Skeletal muscle tissue (tissue), 4 donors: ENCODE data around the gene CAV1. TPM values are rescaled to one million over a fixed set of nuclear protein-coding genes. Genes with fewer than 3 reads are reported as not detected.
A peak's percentile ranks its signal among the peaks of the same experiment; 100 is the strongest.

Experiments used
- H3K27ac ChIP-seq: one replicate; pipeline ENCODE4 v1.7.0; 2013; ENCODE audit warnings: mild to moderate bottlenecking, low read depth, low read length, inconsistent platforms
- H3K27me3 ChIP-seq, 3 donors: one replicate each; pipeline ENCODE4 v1.7.0; 2013; ENCODE audit warnings: low read length in 3 of 3; ENCODE audit not compliant: control insufficient read depth in 3 of 3, insufficient read depth in 3 of 3
- H3K36me3 ChIP-seq, 3 donors: one replicate each; pipeline ENCODE4 v1.7.0; 2013; ENCODE audit warnings: low read length in 3 of 3; ENCODE audit not compliant: control insufficient read depth in 3 of 3, insufficient read depth in 3 of 3
- H3K4me1 ChIP-seq, 3 donors: one replicate each; pipeline ENCODE4 v1.7.0; 2013; ENCODE audit warnings: low read length in 3 of 3, mild to moderate bottlenecking in 3 of 3; ENCODE audit not compliant: control insufficient read depth in 3 of 3, insufficient read depth in 3 of 3
- H3K4me3 ChIP-seq, 3 donors: one replicate each; pipeline ENCODE4 v1.7.0; 2013; ENCODE audit warnings: low read length in 3 of 3
- H3K9ac ChIP-seq, 3 donors: one replicate each; pipeline ENCODE4 v1.7.0; 2013; ENCODE audit warnings: low read length in 3 of 3, mild to moderate bottlenecking in 3 of 3, moderate library complexity in 2 of 3, low read depth in 1 of 3
- H3K9me3 ChIP-seq, 3 donors: one replicate each; pipeline ENCODE4 v1.7.0; 2013; ENCODE audit warnings: low read length in 3 of 3; ENCODE audit not compliant: control insufficient read depth in 3 of 3
- total RNA-seq: library from RNA; depleted of rRNA; stranded (reverse); fragments of >200 nt; gene quantifications from one replicate; pipeline ENCODE4 v1.2.3, GENCODE V29; 2014
- donor health status: Osteomylitis.

Gene CAV1
- total RNA-seq, 1 donor from 2014 or later: 175 TPM

- Histone ChIP-seq H3K4me1 (no peaks in the 10 kb centered on the region), H3K4me3 (no peak overlapping the region), H3K9ac (no peak overlapping the region), H3K27ac (no peak overlapping the region), H3K27me3 (no peaks in the 10 kb centered on the region), H3K9me3 (no peaks in the 10 kb centered on the region), H3K36me3 (no peaks in the 10 kb centered on the region)
These were observed 31.4 kb upstream of the CAV1 start for GRCh38 chr7:116493449-116493848.

- peaks cover 0 to 3% (median 0%) of the 10 kb centered on the region in 3 donors for H3K4me1 ChIP-seq
- no peaks in the 10 kb centered on the region for H3K36me3 ChIP-seq
- no peak overlapping the region for H3K9ac ChIP-seq
- no peaks in the 10 kb centered on the region for H3K9me3 ChIP-seq
- no peak overlapping the region for H3K4me3 ChIP-seq
- H3K27me3 ChIP-seq: no peaks in the 10 kb centered on the region
- no peak overlapping the region for H3K27ac ChIP-seq
These were observed 30.4 kb upstream of the CAV1 start for GRCh38 chr7:116494472-116494871.

- Histone ChIP-seq H3K4me3 (no peak overlapping the region), H3K27me3 (peaks cover 0 to 9% (median 9%) of the 10 kb centered on the region in 3 donors), H3K27ac (no peak overlapping the region), H3K4me1 (peaks cover 3 to 8% (median 8%) of the 10 kb centered on the region in 3 donors), H3K9ac (no peak overlapping the region), H3K36me3 (no peaks in the 10 kb centered on the region), H3K9me3 (no peaks in the 10 kb centered on the region)
These were observed 29.1 kb upstream of the CAV1 start for GRCh38 chr7:116495736-116496135.

- Histone ChIP-seq H3K9ac (no peak overlapping the region), H3K9me3 (no peaks in the 10 kb centered on the region), H3K4me1 (peaks cover 3 to 8% (median 8%) of the 10 kb centered on the region in 3 donors), H3K27ac (no peak overlapping the region), H3K4me3 (no peak overlapping the region), H3K36me3 (no peaks in the 10 kb centered on the region), H3K27me3 (peaks cover 0 to 10% (median 9%) of the 10 kb centered on the region in 3 donors)
These were observed 28.2 kb upstream of the CAV1 start for GRCh38 chr7:116496653-116497052.

- Histone ChIP-seq H3K36me3 (no peaks in the 10 kb centered on the region), H3K4me3 (no peak overlapping the region), H3K27me3 (peaks cover 0 to 10% (median 9%) of the 10 kb centered on the region in 3 donors), H3K27ac (no peak overlapping the region), H3K4me1 (peaks cover 3 to 8% (median 8%) of the 10 kb centered on the region in 3 donors), H3K9ac (no peak overlapping the region), H3K9me3 (no peaks in the 10 kb centered on the region)
These were observed 27.1 kb upstream of the CAV1 start for GRCh38 chr7:116497708-116498107.

- H3K27ac ChIP-seq: peak within 1 kb of the TSS; percentile 86
- peak within 1 kb of the TSS; percentile 70 to 84 (median 80) for H3K4me3 ChIP-seq
- peaks cover 3 to 8% (median 8%) of the 10 kb centered on the region in 3 donors for H3K4me1 ChIP-seq
- H3K36me3 ChIP-seq: no peaks in the 10 kb centered on the region
- peak within 1 kb of the TSS; percentile 84 to 90 (median 85) for H3K9ac ChIP-seq
- H3K9me3 ChIP-seq: no peaks in the 10 kb centered on the region
- peaks cover 0 to 12% (median 10%) of the 10 kb centered on the region in 3 donors for H3K27me3 ChIP-seq
These were observed 25.4 kb upstream of the CAV1 start, which contains the start of gene CAV2 for GRCh38 chr7:116499168-116500077. Gene CAV2, plus strand, starts transcription at chr7:116499738. Its CDS starts 44 bp downstream, at chr7:116499782.

GRCh38 chr7:116500078-116500853 lies 24.6 kb upstream of the CAV1 start:
- H3K4me3 ChIP-seq: peak overlapping the region; percentile 70 to 84 (median 80)
- no peaks in the 10 kb centered on the region for H3K36me3 ChIP-seq
- H3K27me3 ChIP-seq: peaks cover 0 to 12% (median 10%) of the 10 kb centered on the region in 3 donors
- H3K27ac ChIP-seq: peak overlapping the region; percentile 86
- peaks cover 3 to 8% (median 8%) of the 10 kb centered on the region in 3 donors for H3K4me1 ChIP-seq
- H3K9me3 ChIP-seq: no peaks in the 10 kb centered on the region
- peak overlapping the region; percentile 84 to 90 (median 85) for H3K9ac ChIP-seq

GRCh38 chr7:116501425-116502167 lies 23.2 kb upstream of the CAV1 start:
- no peaks in the 10 kb centered on the region for H3K9me3 ChIP-seq
- H3K9ac ChIP-seq: peak overlapping the region in 2 of 3 donors; percentile 9 to 66
- no peaks in the 10 kb centered on the region for H3K36me3 ChIP-seq
- H3K4me1 ChIP-seq: peaks cover 3 to 8% (median 8%) of the 10 kb centered on the region in 3 donors
- H3K27ac ChIP-seq: peak overlapping the region; percentile 86
- H3K27me3 ChIP-seq: peaks cover 0 to 12% (median 10%) of the 10 kb centered on the region in 3 donors
- peak overlapping the region in 2 of 3 donors; percentile 0 to 84 for H3K4me3 ChIP-seq
